A549 (cell line): ENCODE measurements around the gene CCT8. TPM values are rescaled to one million over a fixed set of nuclear protein-coding genes. Genes with fewer than 3 reads are reported as not detected.

ENCODE experiments used
- ATAC-seq, 2 experiments: fragments of 200-7000 bp in 1 of 2; fragments of >200 bp in 1 of 2; cut with Nextera tagmentation in 1 of 2; cut with Tn5 transposase in 1 of 2; 3 replicates each; pipeline versions ENCODE4 v1.8.0 to v1.9.1; 2018 to 2020; ENCODE audit warnings: mild to moderate bottlenecking in 1 of 2, moderate library complexity in 1 of 2
- CTCF ChIA-PET: fragments of 300-600 bp; sonication (Branson Sonifier 250); formaldehyde crosslinking; extraction: SDS; loops from one replicate; lab custom pipeline; 2021; ENCODE audit warnings: antibody characterized with exemption, inconsistent platforms; lab: Yijun Ruan, JAX
- POLR2A ChIA-PET: fragments of 350-600 bp; formaldehyde crosslinking; extraction: SDS; loops from one replicate; lab custom pipeline; 2021; ENCODE audit warnings: antibody characterized with exemption, inconsistent platforms; lab: Yijun Ruan, JAX
- DNase-seq, 2 experiments: peaks; one replicate each; pipeline versions ENCODE4 v3.0.0 to v3.0.0-alpha.2; 2011 to 2016; ENCODE audit warnings: low read depth in 1 of 2, low spot score in 1 of 2
- FAIRE-seq: peaks from 2 replicates; lab custom pipeline; 2011; peaks lifted over from hg19 to GRCh38; lab: Jason Lieb, UNC
- H3K27ac ChIP-seq, 2 experiments: fragments of >200 bp; sonication (Bioruptor Twin); formaldehyde crosslinking; 3 replicates each; pipeline ENCODE4 v1.5.1; 2016 to 2017
- H3K4me1 ChIP-seq: fragments of >200 bp; sonication (Bioruptor Twin); formaldehyde crosslinking; 3 replicates; pipeline ENCODE4 v1.6.1; 2016
- H3K4me2 ChIP-seq: fragments of >200 bp; sonication (Bioruptor Twin); formaldehyde crosslinking; 3 replicates; pipeline ENCODE4 v1.6.1; 2016
- H3K4me3 ChIP-seq: fragments of >200 bp; sonication (Bioruptor Twin); formaldehyde crosslinking; 3 replicates; pipeline ENCODE4 v1.5.1; 2016
- H3K9me3 ChIP-seq: fragments of >200 bp; sonication (Bioruptor Twin); formaldehyde crosslinking; 3 replicates; pipeline ENCODE4 v1.6.1; 2016
- BHLHE40 ChIP-seq: IDR thresholded peaks from 2 replicates; pipeline ENCODE4 v1.6.1; 2012; ENCODE audit warnings: low read depth, low read length, inconsistent platforms
- CBX8 ChIP-seq: fragments of 200-600 bp; sonication (generic); IDR thresholded peaks from 2 replicates; pipeline ENCODE4 v1.6.1; 2016
- EP300 ChIP-seq, 2 experiments: fragments of >200 bp; sonication (Bioruptor Twin); formaldehyde crosslinking; IDR thresholded peaks; 2 replicates in 1 of 2; 3 replicates in 1 of 2; pipeline ENCODE4 v1.6.1; 2016 to 2017
- JUN ChIP-seq, 2 experiments: fragments of >200 bp; sonication (Bioruptor Twin); formaldehyde crosslinking; IDR thresholded peaks; 2 replicates in 1 of 2; 3 replicates in 1 of 2; pipeline ENCODE4 v1.6.1; 2016 to 2017
- KDM1A ChIP-seq: fragments of 200-600 bp; sonication (generic); IDR thresholded peaks from 2 replicates; pipeline ENCODE4 v1.6.1; 2016; ENCODE audit warnings: low read depth, mild to moderate bottlenecking
- KDM5A ChIP-seq: fragments of 200-600 bp; sonication (generic); IDR thresholded peaks from 2 replicates; pipeline ENCODE4 v1.6.1; 2016; ENCODE audit warnings: antibody characterized with exemption, mild to moderate bottlenecking
- MAZ ChIP-seq: fragments of 150-350 bp; IDR thresholded peaks from 2 replicates; pipeline ENCODE4 v1.6.1; 2014; ENCODE audit warnings: antibody characterized with exemption, low read depth, low read length, borderline replicate concordance
- RNF2 ChIP-seq: fragments of 200-600 bp; sonication (generic); IDR thresholded peaks from 2 replicates; pipeline ENCODE4 v1.6.1; 2016; ENCODE audit warnings: low read depth, mild to moderate bottlenecking, antibody characterized with exemption, moderate library complexity, borderline replicate concordance
- SMC3 ChIP-seq: fragments of >200 bp; sonication (Bioruptor Twin); formaldehyde crosslinking; IDR thresholded peaks from 3 replicates; pipeline ENCODE4 v1.6.1; 2018; ENCODE audit warnings: inconsistent platforms
- SREBF2 ChIP-seq: fragments of 450-650 bp; IDR thresholded peaks from 2 replicates; pipeline ENCODE4 v1.6.1; 2014; ENCODE audit warnings: mild to moderate bottlenecking, moderate library complexity
- ZC3H11A ChIP-seq: fragments of 450-650 bp; IDR thresholded peaks from 2 replicates; pipeline ENCODE4 v1.6.1; 2014; ENCODE audit warnings: antibody characterized with exemption, mild to moderate bottlenecking
- ZNF302 ChIP-seq: fragments of 250-450 bp; sonication (Bioruptor Pico); IDR thresholded peaks from 2 replicates; pipeline ENCODE4 v1.9.0; 2021; ENCODE audit warnings: inconsistent platforms, mild to moderate bottlenecking, moderate library complexity
- ZSCAN20 ChIP-seq: fragments of 250-450 bp; sonication (Bioruptor Pico); IDR thresholded peaks from 2 replicates; pipeline ENCODE4 v1.8.0; 2022; ENCODE audit warnings: mild to moderate bottlenecking, moderate library complexity
- WGBS: methylation state at CpG from one replicate; pipeline ENCODE4 v1.1.6; 2017; ENCODE audit errors: missing lambda C conversion rate; 5-methylcytosine and 5-hydroxymethylcytosine counted together
- polyA plus RNA-seq, 4 experiments: library from polyadenylated mRNA; depleted of rRNA in 3 of 4; stranded (reverse); fragments of >200 nt; fragmentation: RNase III in 1 of 4; extraction: RNeasy Plus Mini Kit Qiagen cat#74134 plus additional on column Dnase treatment in 1 of 4; gene quantifications; 2 replicates in 3 of 4; 3 replicates in 1 of 4; pipeline ENCODE4 v1.2.3, GENCODE V29; 2011 to 2017
- TF ChIP-seq, protein P1 (sequence below): fragments of 250-450 bp; sonication (Bioruptor Pico); IDR thresholded peaks from 2 replicates; pipeline ENCODE4 v1.5.0; 2021; ENCODE audit warnings: mild to moderate bottlenecking, moderate library complexity, borderline replicate concordance
- TF ChIP-seq, protein P2 (sequence below): fragments of 200-600 bp; sonication (generic); IDR thresholded peaks from 2 replicates; pipeline ENCODE4 v1.6.1; 2016; ENCODE audit warnings: antibody characterized with exemption, mild to moderate bottlenecking, moderate library complexity
- TF ChIP-seq, protein P3 (sequence below): IDR thresholded peaks from 2 replicates; pipeline ENCODE4 v1.6.1; 2012
- TF ChIP-seq, protein P4 (sequence below): fragments of >200 bp; sonication (Bioruptor Twin); formaldehyde crosslinking; IDR thresholded peaks from 3 replicates; pipeline ENCODE4 v1.6.1; 2016

CCT8 gene
- polyA plus RNA-seq, 2 of the 4 experiments (the other 2 are of a cell fraction): 216 to 296 TPM

DNA sequence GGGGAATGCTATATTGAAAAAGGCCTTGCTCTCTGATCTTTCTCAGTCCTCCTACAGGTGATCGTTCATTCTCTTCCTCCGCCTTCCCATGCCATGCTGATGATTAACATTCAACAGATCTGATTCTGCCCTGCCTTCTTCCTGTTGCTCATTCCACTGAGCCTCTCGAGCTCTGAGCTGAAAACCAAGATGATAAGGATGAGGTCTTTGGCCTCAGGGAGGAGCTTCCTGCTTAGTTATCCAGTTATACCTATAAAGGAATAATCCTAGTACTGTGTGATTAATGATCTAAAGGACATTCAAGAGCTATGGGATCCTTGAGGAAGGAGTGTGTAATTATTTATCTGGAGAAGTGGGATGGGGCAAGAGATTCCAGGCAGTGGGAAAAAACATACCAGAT lies 31.8 kb upstream of the CCT8 start:
- Histone ChIP-seq H3K9me3 (no peaks in the 10 kb centered on the region), H3K4me1 (no peaks in the 10 kb centered on the region), H3K27ac (no peak overlapping the region), H3K4me2 (no peak overlapping the region), H3K4me3 (no peak overlapping the region)
- CTCF ChIA-PET: interaction anchor here (0.9 to 1.6 kb wide), 3 partner anchors 10 to 267 kb away, joined by 3 to 6 read pairs (median 5); no protein-coding TSS in a partner anchor
- DNase-seq: no peak
- POLR2A ChIA-PET: interaction anchor here (0.6 kb wide), 1 partner anchor 243 kb away, joined by 3 read pairs; no protein-coding TSS in a partner anchor
- FAIRE-seq: no peak
- ATAC-seq: no peak
- 62% methylated on average over 3 of the region's 3 CpGs for WGBS
- no peak for TF ChIP-seq BHLHE40
- TF ChIP-seq RNF2: no peak
- TF ChIP-seq, protein P1, sequence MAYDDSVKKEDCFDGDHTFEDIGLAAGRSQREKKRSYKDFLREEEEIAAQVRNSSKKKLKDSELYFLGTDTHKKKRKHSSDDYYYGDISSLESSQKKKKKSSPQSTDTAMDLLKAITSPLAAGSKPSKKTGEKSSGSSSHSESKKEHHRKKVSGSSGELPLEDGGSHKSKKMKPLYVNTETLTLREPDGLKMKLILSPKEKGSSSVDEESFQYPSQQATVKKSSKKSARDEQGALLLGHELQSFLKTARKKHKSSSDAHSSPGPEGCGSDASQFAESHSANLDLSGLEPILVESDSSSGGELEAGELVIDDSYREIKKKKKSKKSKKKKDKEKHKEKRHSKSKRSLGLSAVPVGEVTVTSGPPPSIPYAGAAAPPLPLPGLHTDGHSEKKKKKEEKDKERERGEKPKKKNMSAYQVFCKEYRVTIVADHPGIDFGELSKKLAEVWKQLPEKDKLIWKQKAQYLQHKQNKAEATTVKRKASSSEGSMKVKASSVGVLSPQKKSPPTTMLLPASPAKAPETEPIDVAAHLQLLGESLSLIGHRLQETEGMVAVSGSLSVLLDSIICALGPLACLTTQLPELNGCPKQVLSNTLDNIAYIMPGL (CRISPR knock-in tag): no peak
- TF ChIP-seq ZNF302: no peak
- TF ChIP-seq, protein P2, sequence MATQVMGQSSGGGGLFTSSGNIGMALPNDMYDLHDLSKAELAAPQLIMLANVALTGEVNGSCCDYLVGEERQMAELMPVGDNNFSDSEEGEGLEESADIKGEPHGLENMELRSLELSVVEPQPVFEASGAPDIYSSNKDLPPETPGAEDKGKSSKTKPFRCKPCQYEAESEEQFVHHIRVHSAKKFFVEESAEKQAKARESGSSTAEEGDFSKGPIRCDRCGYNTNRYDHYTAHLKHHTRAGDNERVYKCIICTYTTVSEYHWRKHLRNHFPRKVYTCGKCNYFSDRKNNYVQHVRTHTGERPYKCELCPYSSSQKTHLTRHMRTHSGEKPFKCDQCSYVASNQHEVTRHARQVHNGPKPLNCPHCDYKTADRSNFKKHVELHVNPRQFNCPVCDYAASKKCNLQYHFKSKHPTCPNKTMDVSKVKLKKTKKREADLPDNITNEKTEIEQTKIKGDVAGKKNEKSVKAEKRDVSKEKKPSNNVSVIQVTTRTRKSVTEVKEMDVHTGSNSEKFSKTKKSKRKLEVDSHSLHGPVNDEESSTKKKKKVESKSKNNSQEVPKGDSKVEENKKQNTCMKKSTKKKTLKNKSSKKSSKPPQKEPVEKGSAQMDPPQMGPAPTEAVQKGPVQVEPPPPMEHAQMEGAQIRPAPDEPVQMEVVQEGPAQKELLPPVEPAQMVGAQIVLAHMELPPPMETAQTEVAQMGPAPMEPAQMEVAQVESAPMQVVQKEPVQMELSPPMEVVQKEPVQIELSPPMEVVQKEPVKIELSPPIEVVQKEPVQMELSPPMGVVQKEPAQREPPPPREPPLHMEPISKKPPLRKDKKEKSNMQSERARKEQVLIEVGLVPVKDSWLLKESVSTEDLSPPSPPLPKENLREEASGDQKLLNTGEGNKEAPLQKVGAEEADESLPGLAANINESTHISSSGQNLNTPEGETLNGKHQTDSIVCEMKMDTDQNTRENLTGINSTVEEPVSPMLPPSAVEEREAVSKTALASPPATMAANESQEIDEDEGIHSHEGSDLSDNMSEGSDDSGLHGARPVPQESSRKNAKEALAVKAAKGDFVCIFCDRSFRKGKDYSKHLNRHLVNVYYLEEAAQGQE: no peak
- no peak for TF ChIP-seq KDM1A
- TF ChIP-seq, protein P3, sequence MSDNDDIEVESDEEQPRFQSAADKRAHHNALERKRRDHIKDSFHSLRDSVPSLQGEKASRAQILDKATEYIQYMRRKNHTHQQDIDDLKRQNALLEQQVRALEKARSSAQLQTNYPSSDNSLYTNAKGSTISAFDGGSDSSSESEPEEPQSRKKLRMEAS: no peak
- no peak for TF ChIP-seq EP300 (IDR thresholded peaks at IDR 0.05)
- no peak for TF ChIP-seq SMC3
- no peak for TF ChIP-seq SREBF2
- no peak for TF ChIP-seq CBX8
- TF ChIP-seq ZC3H11A: no peak
- TF ChIP-seq, protein P4, sequence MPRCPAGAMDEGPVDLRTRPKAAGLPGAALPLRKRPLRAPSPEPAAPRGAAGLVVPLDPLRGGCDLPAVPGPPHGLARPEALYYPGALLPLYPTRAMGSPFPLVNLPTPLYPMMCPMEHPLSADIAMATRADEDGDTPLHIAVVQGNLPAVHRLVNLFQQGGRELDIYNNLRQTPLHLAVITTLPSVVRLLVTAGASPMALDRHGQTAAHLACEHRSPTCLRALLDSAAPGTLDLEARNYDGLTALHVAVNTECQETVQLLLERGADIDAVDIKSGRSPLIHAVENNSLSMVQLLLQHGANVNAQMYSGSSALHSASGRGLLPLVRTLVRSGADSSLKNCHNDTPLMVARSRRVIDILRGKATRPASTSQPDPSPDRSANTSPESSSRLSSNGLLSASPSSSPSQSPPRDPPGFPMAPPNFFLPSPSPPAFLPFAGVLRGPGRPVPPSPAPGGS: no peak
- TF ChIP-seq, all 56 proteins: peak for 0

DNA sequence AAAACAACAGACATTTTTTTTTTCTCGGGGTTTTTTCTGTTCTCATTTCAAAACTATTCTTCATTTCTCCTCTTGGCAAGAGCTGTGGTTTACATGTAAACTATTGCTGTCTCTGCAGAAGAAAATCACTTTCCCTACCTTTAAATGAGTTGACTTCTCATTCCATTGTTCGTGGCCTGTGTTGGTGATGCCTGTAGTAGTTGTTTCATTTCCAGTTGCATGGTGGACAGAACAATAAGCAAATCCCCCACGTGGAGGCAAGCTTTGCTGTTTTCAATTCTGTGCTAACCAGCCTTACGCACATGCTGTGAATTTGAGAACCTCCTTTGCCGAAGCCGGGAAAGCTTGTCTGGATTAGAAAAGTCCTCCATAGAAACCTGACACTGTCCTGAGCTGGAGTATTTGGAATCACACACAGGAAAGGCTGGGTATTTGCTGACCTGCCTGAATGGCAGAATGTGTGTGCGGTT lies 30.8 kb upstream of the CCT8 start:
- no peak overlapping the region for H3K4me2 ChIP-seq
- 80% methylated on average over 7 of the region's 7 CpGs for WGBS
- H3K9me3 ChIP-seq: no peaks in the 10 kb centered on the region
- H3K4me3 ChIP-seq: no peak overlapping the region
- ChIA-PET POLR2A (no interaction called here), CTCF (interaction anchor here (1.0 to 1.6 kb wide), 3 partner anchors 9 to 268 kb away, joined by 4 to 6 read pairs (median 5); no protein-coding TSS in a partner anchor)
- TF ChIP-seq BHLHE40: no peak
- TF ChIP-seq KDM5A: no peak
- no peak for TF ChIP-seq JUN (IDR thresholded peaks at IDR 0.05)
- no peak for TF ChIP-seq ZNF302
- no peak for TF ChIP-seq ZC3H11A
- TF ChIP-seq, protein P3: no peak
- TF ChIP-seq MAZ: no peak
- TF ChIP-seq ZSCAN20 (CRISPR knock-in tag): no peak
- H3K27ac ChIP-seq: no peak overlapping the region
- ATAC-seq (no peak), FAIRE-seq (no peak), DNase-seq (no peak)
- no peaks in the 10 kb centered on the region for H3K4me1 ChIP-seq
